Embryonic facial prominence (tissue), 1 donor: ENCODE results near the gene PCDHGC3.

Experiments used
- DNase-seq: peaks from one replicate; pipeline ENCODE4 v3.0.0-alpha.2; 2016; ENCODE audit errors: extremely low spot score

Gene PCDHGC3

GRCh38 chr5:141508440-141508797 lies 32.7 kb downstream of the PCDHGC3 start:
- DNase-seq: peak; percentile 70

GRCh38 chr5:141508798-141509611 lies 33.2 kb downstream of the PCDHGC3 start:
- DNase-seq: peak; percentile 47

- DNase-seq: no peak
These were observed 34.4 kb downstream of the PCDHGC3 start for GRCh38 chr5:141510160-141510559.

GRCh38 chr5:141510850-141511601 lies 35.3 kb downstream of the PCDHGC3 start:
- no peak for DNase-seq

GRCh38 chr5:141511771-141512325 lies 36.1 kb downstream of the PCDHGC3 start:
- DNase-seq: no peak

GRCh38 chr5:141512390-141512910 lies 36.7 kb downstream of the PCDHGC3 start:
- no peak for DNase-seq

- DNase-seq: no peak
These were observed 37.3 kb downstream of the PCDHGC3 start for GRCh38 chr5:141512911-141513626.

GRCh38 chr5:141513627-141514329 lies 38.0 kb downstream of the PCDHGC3 start:
- DNase-seq: peak; percentile 69

GRCh38 chr5:141514330-141515133 lies 38.8 kb downstream of the PCDHGC3 start:
- no peak for DNase-seq

GRCh38 chr5:141515141-141515540 lies 39.4 kb downstream of the PCDHGC3 start:
- no peak for DNase-seq

- no peak for DNase-seq
These were observed 40.3 kb downstream of the PCDHGC3 start for GRCh38 chr5:141515946-141516671.

- DNase-seq: no peak
These were observed 40.9 kb downstream of the PCDHGC3 start for GRCh38 chr5:141516672-141517025.

- DNase-seq: no peak
These were observed 41.5 kb downstream of the PCDHGC3 start for GRCh38 chr5:141517312-141517711.

GRCh38 chr5:141517880-141518617 lies 42.3 kb downstream of the PCDHGC3 start:
- DNase-seq: no peak

GRCh38 chr5:141518618-141519015 lies 42.9 kb downstream of the PCDHGC3 start:
- no peak for DNase-seq

- DNase-seq: no peak
These were observed 44.1 kb downstream of the PCDHGC3 start for GRCh38 chr5:141519605-141520565.

- DNase-seq: peak; percentile 45
These were observed 45.5 kb downstream of the PCDHGC3 start for GRCh38 chr5:141521244-141521781.

GRCh38 chr5:141522301-141522700 lies 46.5 kb downstream of the PCDHGC3 start:
- no peak for DNase-seq
